Lower leg skin (tissue), 3 donors: ENCODE measurements around the gene KIF26B.

Experiments
- POLR2A ChIP-seq, 2 donors: fragments of 450-650 bp; IDR thresholded peaks; one replicate each; pipeline ENCODE4 v1.6.1; 2016 to 2017; ENCODE audit warnings: antibody characterized with exemption in 2 of 2, mild to moderate bottlenecking in 1 of 2, moderate library complexity in 1 of 2
- TF ChIP-seq, protein P1 (sequence below), 3 donors: fragments of 450-650 bp; IDR thresholded peaks; one replicate each; pipeline ENCODE4 v1.5.1; 2016; ENCODE audit warnings: antibody characterized with exemption in 3 of 3, mild to moderate bottlenecking in 3 of 3, moderate library complexity in 2 of 3

DNA sequence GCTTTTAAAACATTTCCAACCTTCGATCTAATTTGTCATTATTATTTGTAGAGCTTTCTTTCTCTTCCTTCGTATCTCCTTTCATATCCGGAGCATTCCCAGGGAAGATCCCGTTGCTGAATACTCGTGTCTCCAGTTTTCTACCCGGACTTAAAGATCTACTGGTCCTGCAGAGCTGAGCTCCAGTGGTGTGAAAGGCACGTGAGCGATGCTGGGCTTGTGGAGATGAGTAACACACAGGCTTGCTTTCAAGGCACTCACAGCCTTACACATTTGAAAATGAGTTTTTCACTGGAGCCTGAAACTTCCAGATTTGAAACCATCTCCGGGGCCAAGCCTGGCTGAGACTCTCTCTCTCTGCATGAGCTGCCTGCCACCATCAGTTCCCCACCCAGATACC lies 428.3 kb downstream of the KIF26B start:
- TF ChIP-seq, protein P1, sequence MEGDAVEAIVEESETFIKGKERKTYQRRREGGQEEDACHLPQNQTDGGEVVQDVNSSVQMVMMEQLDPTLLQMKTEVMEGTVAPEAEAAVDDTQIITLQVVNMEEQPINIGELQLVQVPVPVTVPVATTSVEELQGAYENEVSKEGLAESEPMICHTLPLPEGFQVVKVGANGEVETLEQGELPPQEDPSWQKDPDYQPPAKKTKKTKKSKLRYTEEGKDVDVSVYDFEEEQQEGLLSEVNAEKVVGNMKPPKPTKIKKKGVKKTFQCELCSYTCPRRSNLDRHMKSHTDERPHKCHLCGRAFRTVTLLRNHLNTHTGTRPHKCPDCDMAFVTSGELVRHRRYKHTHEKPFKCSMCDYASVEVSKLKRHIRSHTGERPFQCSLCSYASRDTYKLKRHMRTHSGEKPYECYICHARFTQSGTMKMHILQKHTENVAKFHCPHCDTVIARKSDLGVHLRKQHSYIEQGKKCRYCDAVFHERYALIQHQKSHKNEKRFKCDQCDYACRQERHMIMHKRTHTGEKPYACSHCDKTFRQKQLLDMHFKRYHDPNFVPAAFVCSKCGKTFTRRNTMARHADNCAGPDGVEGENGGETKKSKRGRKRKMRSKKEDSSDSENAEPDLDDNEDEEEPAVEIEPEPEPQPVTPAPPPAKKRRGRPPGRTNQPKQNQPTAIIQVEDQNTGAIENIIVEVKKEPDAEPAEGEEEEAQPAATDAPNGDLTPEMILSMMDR (IDR thresholded peaks at IDR 0.05), result no peak
- no peak for TF ChIP-seq POLR2A (IDR thresholded peaks at IDR 0.05)
